ENCODE measurements around the gene CCDC68. TPM values are rescaled to one million over a fixed set of nuclear protein-coding genes. Genes with fewer than 3 reads are reported as not detected.

CCDC68 gene
- total and polyA plus RNA-seq, 2 of the 13 experiments (the other 11 are each of a cell fraction or from before 2014, with no cell fraction given), result 4.6 to 13.3 TPM

GRCh38 chr18:54958704-54959625 is at the start of gene CCDC68 (continued):
- TF ChIP-seq TOPORS (CRISPR knock-in tag; IDR thresholded peaks at IDR 0.05) (no peak), TGIF2 (CRISPR knock-in tag; IDR thresholded peaks at IDR 0.05) (peak; percentile 55; the same call in 1 of the 2 replicates), ZNF747 (CRISPR knock-in tag; IDR thresholded peaks at IDR 0.05; ENCODE audit: borderline replicate concordance) (no peak), ZNF670 (CRISPR knock-in tag; IDR thresholded peaks at IDR 0.05; ENCODE audit: borderline replicate concordance) (no peak; the same call in 1 of the 2 replicates), ZNF232 (CRISPR knock-in tag; IDR thresholded peaks at IDR 0.05; ENCODE audit: borderline replicate concordance) (no peak), ZNF775 (CRISPR knock-in tag; IDR thresholded peaks at IDR 0.05; ENCODE audit: borderline replicate concordance) (no peak), CEBPZ (IDR thresholded peaks at IDR 0.05; ENCODE audit: low read length) (no peak), SNAPC4 (CRISPR knock-in tag; IDR thresholded peaks at IDR 0.05) (no peak), ZBTB38 (CRISPR knock-in tag; IDR thresholded peaks at IDR 0.05) (0 out of 2 replicates have a peak, but pooled peaks have one; percentile 45), ZNF10 (CRISPR knock-in tag; IDR thresholded peaks at IDR 0.05; ENCODE audit: borderline replicate concordance, low read depth) (no peak), MLLT10 (CRISPR knock-in tag; IDR thresholded peaks at IDR 0.05) (no peak), CEBPG (CRISPR knock-in tag; IDR thresholded peaks at IDR 0.05) (no peak), TCF12 (IDR thresholded peaks at IDR 0.05) (no peak), TCF12 (CRISPR knock-in tag; IDR thresholded peaks at IDR 0.05) (peak; percentile 90; the same call in 1 of the 2 replicates)

All from HepG2 (cell line).